GM19395 (cell line): Measurements from ENCODE around the gene EMX1.
A peak's percentile ranks its signal among the peaks of the same experiment; 100 is the strongest.

Source experiments
- ATAC-seq: cut with Tn5 transposase; IDR thresholded peaks from one replicate; pipeline ENCODE4 v1.9.1; 2021; ENCODE audit warnings: mild to moderate bottlenecking, moderate library complexity; ENCODE audit not compliant: unreplicated experiment

The EMX1 gene

GRCh38 chr2:72917138-72917876 lies at the start of gene EMX1:
EMX1 (plus strand) TSS chr2:72917519; CDS start chr2:72917853, 334 bp downstream.
- peak; percentile 45 for ATAC-seq

GRCh38 chr2:72871060-72871459 lies 46.3 kb upstream of the EMX1 start:
- no peak for ATAC-seq

GRCh38 chr2:72871880-72872279 lies 45.4 kb upstream of the EMX1 start:
- ATAC-seq, result no peak

GRCh38 chr2:72883356-72883962 lies 33.9 kb upstream of the EMX1 start:
- no peak for ATAC-seq

- ATAC-seq, result no peak
These were observed 30.8 kb upstream of the EMX1 start for GRCh38 chr2:72886505-72887031.

GRCh38 chr2:72887032-72887739 lies 30.1 kb upstream of the EMX1 start, which contains the start of gene SPR:
SPR (plus strand) TSS chr2:72887408; CDS start chr2:72887433, 25 bp downstream.
- ATAC-seq, result peak; percentile 87

- peak; percentile 57 for ATAC-seq
These were observed 29.4 kb upstream of the EMX1 start for GRCh38 chr2:72887740-72888437.

- ATAC-seq, result no peak
These were observed 28.7 kb upstream of the EMX1 start for GRCh38 chr2:72888438-72889202.

- no peak for ATAC-seq
These were observed 27.3 kb upstream of the EMX1 start for GRCh38 chr2:72889991-72890390.

- no peak for ATAC-seq
These were observed 26.1 kb upstream of the EMX1 start for GRCh38 chr2:72891091-72891818.

GRCh38 chr2:72892506-72893173 lies 24.7 kb upstream of the EMX1 start:
- ATAC-seq, result peak; percentile 55

GRCh38 chr2:72893594-72894319 lies 23.6 kb upstream of the EMX1 start:
- ATAC-seq, result peak; percentile 74

GRCh38 chr2:72894514-72894913 lies 22.8 kb upstream of the EMX1 start:
- ATAC-seq, result no peak

- no peak for ATAC-seq
These were observed 22.2 kb upstream of the EMX1 start for GRCh38 chr2:72895154-72895553.

GRCh38 chr2:72895759-72896281 lies 21.5 kb upstream of the EMX1 start:
- ATAC-seq, result no peak

GRCh38 chr2:72896446-72896845 lies 20.9 kb upstream of the EMX1 start:
- no peak for ATAC-seq

- ATAC-seq, result no peak
These were observed 19.3 kb upstream of the EMX1 start for GRCh38 chr2:72897785-72898584.
